ENCODE measurements around the gene DDX42.

The DDX42 gene

DNA sequence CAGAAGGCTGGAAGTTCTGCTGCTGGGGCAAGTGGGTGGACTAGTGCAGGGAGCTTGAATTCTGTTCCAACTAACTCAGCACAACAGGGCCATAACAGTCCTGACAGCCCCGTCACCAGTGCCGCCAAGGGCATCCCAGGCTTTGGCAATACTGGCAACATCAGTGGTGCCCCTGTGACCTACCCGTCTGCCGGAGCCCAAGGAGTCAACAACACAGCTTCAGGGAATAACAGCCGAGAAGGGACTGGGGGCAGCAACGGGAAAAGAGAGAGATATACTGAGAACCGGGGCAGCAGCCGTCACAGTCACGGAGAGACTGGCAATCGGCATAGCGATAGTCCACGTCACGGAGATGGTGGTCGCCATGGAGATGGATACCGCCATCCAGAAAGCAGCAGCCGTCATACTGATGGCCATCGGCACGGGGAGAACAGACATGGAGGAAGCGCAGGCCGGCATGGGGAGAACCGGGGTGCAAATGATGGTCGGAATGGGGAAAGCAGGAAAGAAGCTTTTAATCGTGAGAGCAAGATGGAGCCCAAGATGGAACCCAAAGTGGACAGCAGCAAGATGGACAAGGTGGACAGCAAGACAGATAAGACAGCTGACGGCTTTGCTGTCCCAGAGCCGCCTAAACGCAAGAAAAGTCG is 43.9 kb downstream of the DDX42 start:
- no peaks in the 10 kb centered on the region for H3K27me3 ChIP-seq (ENCODE audit: control insufficient read depth, insufficient read depth, low read length)
- no peaks in the 10 kb centered on the region for H3K4me1 ChIP-seq (ENCODE audit: control insufficient read depth, insufficient read depth, low read length)
- H3K9ac ChIP-seq (ENCODE audit: low read length), result no peak overlapping the region
- H3K36me3 ChIP-seq (ENCODE audit: control insufficient read depth, insufficient read depth, low read length), result peaks cover 75% of the 10 kb centered on the region
- H3K27ac ChIP-seq (ENCODE audit: low read depth, low read length), result no peak overlapping the region
- no peak overlapping the region for H3K4me3 ChIP-seq (ENCODE audit: low read length)

DNA sequence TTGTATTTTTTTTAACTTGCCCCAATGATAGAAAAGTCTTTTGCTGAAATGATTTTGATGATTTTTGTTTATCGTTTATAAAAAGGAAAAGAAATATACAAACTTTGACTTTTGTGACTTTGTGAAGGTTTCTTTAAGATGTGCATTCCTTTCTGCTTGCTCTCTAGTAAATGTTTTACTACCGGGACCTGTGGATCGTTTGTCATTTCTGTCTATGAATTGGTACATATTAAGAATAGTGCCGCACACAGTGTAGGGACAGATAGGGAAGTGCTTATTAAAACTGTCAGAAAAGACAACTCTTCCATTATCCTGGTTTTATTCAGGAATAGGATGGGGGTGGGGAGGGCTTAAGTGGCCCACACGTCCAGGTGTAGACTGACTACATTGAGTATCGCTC is 45.2 kb downstream of the DDX42 start:
- peaks cover 76% of the 10 kb centered on the region for H3K36me3 ChIP-seq (ENCODE audit: control insufficient read depth, insufficient read depth, low read length)
- no peak overlapping the region for H3K4me3 ChIP-seq (ENCODE audit: low read length)
- no peaks in the 10 kb centered on the region for H3K4me1 ChIP-seq (ENCODE audit: control insufficient read depth, insufficient read depth, low read length)
- no peak overlapping the region for H3K27ac ChIP-seq (ENCODE audit: low read depth, low read length)
- no peaks in the 10 kb centered on the region for H3K27me3 ChIP-seq (ENCODE audit: control insufficient read depth, insufficient read depth, low read length)
- H3K9ac ChIP-seq (ENCODE audit: low read length), result no peak overlapping the region

- Histone ChIP-seq H3K4me1 (ENCODE audit: control insufficient read depth, insufficient read depth, low read length) (no peaks in the 10 kb centered on the region), H3K27me3 (ENCODE audit: control insufficient read depth, insufficient read depth, low read length) (no peaks in the 10 kb centered on the region), H3K36me3 (ENCODE audit: control insufficient read depth, insufficient read depth, low read length) (peaks cover 82% of the 10 kb centered on the region), H3K4me3 (ENCODE audit: low read length) (no peak overlapping the region), H3K9ac (ENCODE audit: low read length) (no peak overlapping the region), H3K27ac (ENCODE audit: low read depth, low read length) (no peak overlapping the region)
These were observed 45.9 kb downstream of the DDX42 start for GRCh38 chr17:63819585-63820537.

DNA sequence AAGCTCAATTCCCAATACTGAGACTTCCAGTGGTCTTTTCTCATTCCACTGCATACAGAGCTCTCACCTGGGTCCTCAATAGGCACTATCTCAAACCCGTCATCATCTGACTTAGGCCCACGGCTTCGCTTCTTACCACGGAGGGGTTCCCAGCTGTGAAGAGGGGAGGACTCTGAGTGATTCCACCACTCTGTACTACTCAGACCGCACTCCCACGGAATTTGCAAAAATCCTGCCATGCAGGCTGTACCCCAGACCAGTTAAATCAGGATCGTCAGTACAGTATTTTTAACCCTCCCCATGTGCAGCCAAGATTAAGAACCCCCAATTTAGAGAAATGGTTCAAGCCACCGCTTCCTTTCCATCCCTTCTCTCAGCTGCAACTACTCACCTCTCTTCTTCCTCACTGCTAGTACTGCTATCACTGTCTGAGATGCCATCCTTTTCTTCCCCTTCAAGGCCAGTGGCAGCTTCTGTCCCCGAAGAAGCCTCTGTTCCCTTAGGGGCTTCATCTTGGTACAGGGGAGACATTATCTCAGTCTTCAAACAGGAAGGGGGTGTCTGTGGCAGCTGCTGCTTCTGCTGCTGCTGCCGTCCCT is 47.1 kb downstream of the DDX42 start:
- Histone ChIP-seq H3K36me3 (ENCODE audit: control insufficient read depth, insufficient read depth, low read length) (peaks cover 77% of the 10 kb centered on the region), H3K9ac (ENCODE audit: low read length) (no peak overlapping the region), H3K27ac (ENCODE audit: low read depth, low read length) (no peak overlapping the region), H3K4me3 (ENCODE audit: low read length) (no peak overlapping the region), H3K4me1 (ENCODE audit: control insufficient read depth, insufficient read depth, low read length) (peaks cover 3% of the 10 kb centered on the region), H3K27me3 (ENCODE audit: control insufficient read depth, insufficient read depth, low read length) (no peaks in the 10 kb centered on the region)

DNA sequence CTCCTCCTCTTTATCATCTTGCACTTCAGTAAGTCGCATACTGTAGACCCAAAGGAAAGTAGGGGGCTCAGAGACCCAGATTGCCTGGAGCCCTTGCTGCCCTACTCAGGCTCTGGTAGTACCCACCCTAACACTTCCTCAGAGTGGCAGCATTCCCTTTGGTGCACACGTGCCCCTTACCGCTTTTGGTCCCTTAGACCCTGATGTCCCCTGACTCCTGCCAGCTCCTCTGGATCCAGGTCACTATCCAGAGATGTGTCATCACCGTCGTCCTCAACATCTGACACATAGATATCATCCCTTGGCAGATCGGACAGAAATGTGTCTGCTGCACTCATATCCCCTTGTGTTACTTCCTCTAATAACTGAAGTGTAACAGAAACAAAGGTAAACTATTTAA is 47.8 kb downstream of the DDX42 start:
- Histone ChIP-seq H3K9ac (ENCODE audit: low read length) (no peak overlapping the region), H3K4me1 (ENCODE audit: control insufficient read depth, insufficient read depth, low read length) (peaks cover 7% of the 10 kb centered on the region), H3K36me3 (ENCODE audit: control insufficient read depth, insufficient read depth, low read length) (peaks cover 69% of the 10 kb centered on the region), H3K27ac (ENCODE audit: low read depth, low read length) (no peak overlapping the region), H3K4me3 (ENCODE audit: low read length) (no peak overlapping the region), H3K27me3 (ENCODE audit: control insufficient read depth, insufficient read depth, low read length) (no peaks in the 10 kb centered on the region)

DNA sequence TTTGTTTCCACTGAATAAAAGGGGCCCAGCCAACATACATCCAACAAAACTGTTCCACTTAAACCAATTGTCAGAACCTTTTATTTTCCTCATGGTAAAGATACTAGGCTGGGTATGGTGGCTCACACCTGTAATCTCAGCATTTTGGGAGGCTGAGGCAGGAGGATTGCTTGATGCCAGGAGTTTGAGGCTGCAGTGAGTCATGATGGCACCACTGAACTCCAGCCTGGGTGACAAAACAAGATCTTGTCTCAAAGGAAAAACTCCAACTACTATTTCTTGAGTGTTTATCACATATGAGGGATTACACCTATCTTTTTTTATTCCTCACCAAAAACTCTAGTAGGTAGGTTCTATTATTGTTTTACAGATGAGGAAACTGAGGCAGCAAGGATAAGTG is 48.6 kb downstream of the DDX42 start:
- H3K27ac ChIP-seq (ENCODE audit: low read depth, low read length), result no peak overlapping the region
- H3K27me3 ChIP-seq (ENCODE audit: control insufficient read depth, insufficient read depth, low read length), result no peaks in the 10 kb centered on the region
- peaks cover 7% of the 10 kb centered on the region for H3K4me1 ChIP-seq (ENCODE audit: control insufficient read depth, insufficient read depth, low read length)
- no peak overlapping the region for H3K4me3 ChIP-seq (ENCODE audit: low read length)
- H3K9ac ChIP-seq (ENCODE audit: low read length), result no peak overlapping the region
- peaks cover 62% of the 10 kb centered on the region for H3K36me3 ChIP-seq (ENCODE audit: control insufficient read depth, insufficient read depth, low read length)

DNA sequence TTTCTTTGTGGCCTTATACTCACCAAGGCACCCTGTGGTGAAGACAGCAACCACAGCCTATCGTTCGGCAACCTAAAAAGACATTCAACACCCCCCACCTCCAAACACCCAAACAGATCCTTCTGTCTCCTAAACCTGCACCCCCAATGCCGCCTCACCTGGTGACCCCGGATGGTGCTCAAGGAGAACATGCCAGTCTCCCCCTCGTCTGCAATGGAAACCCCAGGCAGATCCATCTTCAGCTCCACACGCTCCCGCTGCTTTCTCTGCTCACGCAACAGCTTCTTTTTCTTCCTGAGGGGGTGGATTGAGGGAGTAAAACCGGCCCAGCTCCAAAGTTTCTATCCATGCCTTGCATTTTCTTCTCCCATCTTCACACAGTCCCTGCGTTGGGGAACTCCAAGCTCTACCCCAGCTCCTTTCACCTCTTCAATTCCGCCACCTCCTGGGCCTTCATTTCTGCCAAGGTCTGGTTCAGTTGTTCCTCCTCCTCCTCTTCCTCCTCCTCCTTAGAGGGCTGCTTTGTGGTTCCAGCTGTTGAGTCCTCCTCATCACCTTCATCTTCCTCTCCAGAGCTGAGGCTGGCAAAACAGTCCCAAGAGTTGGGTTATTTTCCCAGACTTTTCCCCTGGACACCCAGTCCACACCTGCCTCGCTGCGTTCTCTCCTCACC is 49.8 kb downstream of the DDX42 start:
- peaks cover 49% of the 10 kb centered on the region for H3K36me3 ChIP-seq (ENCODE audit: control insufficient read depth, insufficient read depth, low read length)
- H3K27ac ChIP-seq (ENCODE audit: low read depth, low read length), result no peak overlapping the region
- no peak overlapping the region for H3K4me3 ChIP-seq (ENCODE audit: low read length)
- H3K27me3 ChIP-seq (ENCODE audit: control insufficient read depth, insufficient read depth, low read length), result no peaks in the 10 kb centered on the region
- H3K9ac ChIP-seq (ENCODE audit: low read length), result no peak overlapping the region
- H3K4me1 ChIP-seq (ENCODE audit: control insufficient read depth, insufficient read depth, low read length), result peaks cover 16% of the 10 kb centered on the region

DNA sequence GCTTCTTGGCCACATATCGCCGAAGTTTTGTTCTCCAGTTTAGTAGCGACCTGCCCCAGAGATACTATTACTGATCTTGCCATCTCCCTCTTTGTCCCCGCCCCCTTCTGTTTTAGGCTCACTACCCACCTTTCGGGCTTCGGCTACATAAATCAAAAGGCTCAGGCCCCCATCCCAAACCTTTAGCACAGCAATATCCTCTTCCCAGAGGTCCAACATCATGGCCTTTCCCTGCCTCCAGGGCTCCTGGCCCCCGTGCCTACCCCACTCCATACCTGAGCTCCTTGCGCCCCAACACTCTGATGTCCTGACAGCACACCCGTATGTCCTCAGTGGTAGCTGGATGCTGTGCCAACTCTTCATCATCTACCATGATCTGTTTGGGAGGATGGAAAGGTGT is 50.4 kb downstream of the DDX42 start:
- Histone ChIP-seq H3K36me3 (ENCODE audit: control insufficient read depth, insufficient read depth, low read length) (peaks cover 51% of the 10 kb centered on the region), H3K9ac (ENCODE audit: low read length) (no peak overlapping the region), H3K4me1 (ENCODE audit: control insufficient read depth, insufficient read depth, low read length) (peaks cover 17% of the 10 kb centered on the region), H3K4me3 (ENCODE audit: low read length) (no peak overlapping the region), H3K27me3 (ENCODE audit: control insufficient read depth, insufficient read depth, low read length) (no peaks in the 10 kb centered on the region), H3K27ac (ENCODE audit: low read depth, low read length) (no peak overlapping the region)

- H3K4me3 ChIP-seq (ENCODE audit: low read length), result peak overlapping the region; percentile 69
- peaks cover 17% of the 10 kb centered on the region for H3K4me1 ChIP-seq (ENCODE audit: control insufficient read depth, insufficient read depth, low read length)
- H3K36me3 ChIP-seq (ENCODE audit: control insufficient read depth, insufficient read depth, low read length), result peaks cover 58% of the 10 kb centered on the region
- peak overlapping the region; percentile 20 for H3K9ac ChIP-seq (ENCODE audit: low read length)
- no peaks in the 10 kb centered on the region for H3K27me3 ChIP-seq (ENCODE audit: control insufficient read depth, insufficient read depth, low read length)
- peak overlapping the region; percentile 96 for H3K27ac ChIP-seq (ENCODE audit: low read depth, low read length)
These were observed 52.6 kb downstream of the DDX42 start for GRCh38 chr17:63826468-63827001.

- Histone ChIP-seq H3K4me3 (ENCODE audit: low read length) (peak within 1 kb of the TSS; percentile 69), H3K36me3 (ENCODE audit: control insufficient read depth, insufficient read depth, low read length) (peaks cover 58% of the 10 kb centered on the region), H3K27me3 (ENCODE audit: control insufficient read depth, insufficient read depth, low read length) (no peaks in the 10 kb centered on the region), H3K4me1 (ENCODE audit: control insufficient read depth, insufficient read depth, low read length) (peaks cover 17% of the 10 kb centered on the region), H3K9ac (ENCODE audit: low read length) (peak within 1 kb of the TSS; percentile 61), H3K27ac (ENCODE audit: low read depth, low read length) (peak within 1 kb of the TSS; percentile 96)
These were observed 53.2 kb downstream of the DDX42 start, which contains the start of the genes FTSJ3 and PSMC5 for GRCh38 chr17:63827002-63827800. FTSJ3 (minus strand) TSS chr17:63827663; CDS start chr17:63826902, 761 bp downstream. PSMC5 (plus strand) TSS chr17:63827431; CDS start chr17:63827491, 60 bp downstream.

GRCh38 chr17:63827801-63828221 is 53.8 kb downstream of the DDX42 start:
- H3K4me3 ChIP-seq (ENCODE audit: low read length), result peak overlapping the region; percentile 69
- H3K27me3 ChIP-seq (ENCODE audit: control insufficient read depth, insufficient read depth, low read length), result no peaks in the 10 kb centered on the region
- peaks cover 60% of the 10 kb centered on the region for H3K36me3 ChIP-seq (ENCODE audit: control insufficient read depth, insufficient read depth, low read length)
- H3K9ac ChIP-seq (ENCODE audit: low read length), result peak overlapping the region; percentile 61
- peaks cover 17% of the 10 kb centered on the region for H3K4me1 ChIP-seq (ENCODE audit: control insufficient read depth, insufficient read depth, low read length)
- H3K27ac ChIP-seq (ENCODE audit: low read depth, low read length), result peak overlapping the region; percentile 96
